C4-2B (cell line): ENCODE results near the gene NADK2.

Source experiments
- ZFX ChIP-seq: fragments of 450-650 bp; IDR thresholded peaks from 2 replicates; pipeline ENCODE4 v1.6.1; 2017
- TF ChIP-seq, protein P1 (sequence below): fragments of 450-650 bp; conservative IDR thresholded peaks from 2 replicates; pipeline ENCODE4 v1.5.1; 2017; ENCODE audit warnings: mild to moderate bottlenecking

DNA sequence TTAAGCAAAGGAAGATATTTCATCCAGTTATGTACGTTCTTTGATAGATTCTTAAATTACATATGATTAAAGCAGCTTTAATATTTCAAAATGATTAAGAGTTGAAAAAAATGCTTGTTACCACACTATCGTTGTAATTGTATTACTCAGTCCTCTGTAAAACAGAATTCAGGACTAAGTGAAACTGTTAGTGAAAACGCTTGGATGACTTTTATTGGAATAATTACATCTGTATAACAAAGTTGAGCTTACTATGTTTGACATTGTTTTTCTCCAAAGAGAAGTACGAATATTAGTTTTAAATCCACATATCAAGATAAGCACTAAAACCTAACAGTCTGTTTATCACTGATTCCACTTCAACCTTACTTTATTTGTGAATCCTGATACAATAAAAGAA lies 8.7 kb upstream of the NADK2 start:
- TF ChIP-seq, protein P1, sequence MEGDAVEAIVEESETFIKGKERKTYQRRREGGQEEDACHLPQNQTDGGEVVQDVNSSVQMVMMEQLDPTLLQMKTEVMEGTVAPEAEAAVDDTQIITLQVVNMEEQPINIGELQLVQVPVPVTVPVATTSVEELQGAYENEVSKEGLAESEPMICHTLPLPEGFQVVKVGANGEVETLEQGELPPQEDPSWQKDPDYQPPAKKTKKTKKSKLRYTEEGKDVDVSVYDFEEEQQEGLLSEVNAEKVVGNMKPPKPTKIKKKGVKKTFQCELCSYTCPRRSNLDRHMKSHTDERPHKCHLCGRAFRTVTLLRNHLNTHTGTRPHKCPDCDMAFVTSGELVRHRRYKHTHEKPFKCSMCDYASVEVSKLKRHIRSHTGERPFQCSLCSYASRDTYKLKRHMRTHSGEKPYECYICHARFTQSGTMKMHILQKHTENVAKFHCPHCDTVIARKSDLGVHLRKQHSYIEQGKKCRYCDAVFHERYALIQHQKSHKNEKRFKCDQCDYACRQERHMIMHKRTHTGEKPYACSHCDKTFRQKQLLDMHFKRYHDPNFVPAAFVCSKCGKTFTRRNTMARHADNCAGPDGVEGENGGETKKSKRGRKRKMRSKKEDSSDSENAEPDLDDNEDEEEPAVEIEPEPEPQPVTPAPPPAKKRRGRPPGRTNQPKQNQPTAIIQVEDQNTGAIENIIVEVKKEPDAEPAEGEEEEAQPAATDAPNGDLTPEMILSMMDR = no peak
- no peak for TF ChIP-seq ZFX
